Esophagus squamous epithelium (tissue), 5 donors: ENCODE data around the gene BCL2. TPM values are rescaled to one million over a fixed set of nuclear protein-coding genes. Genes with fewer than 3 reads are reported as not detected.

ENCODE experiments used
- DNase-seq: peaks from one replicate; lab custom pipeline; 2025; lab: John Stamatoyannopoulos, UW
- H3K27ac ChIP-seq, 4 donors: fragments of 200-600 bp; sonication (generic); one replicate each; pipeline ENCODE4 v1.5.1; 2016 to 2019; ENCODE audit warnings: mild to moderate bottlenecking in 1 of 4
- H3K27me3 ChIP-seq, 4 donors: fragments of 200-600 bp; sonication (generic); 1 replicate in 3 of 4; 2 replicates in 1 of 4; pipeline versions ENCODE4 v1.5.1 to v1.6.0; 2017 to 2021; ENCODE audit warnings: antibody characterized with exemption in 1 of 4
- H3K36me3 ChIP-seq, 3 donors: fragments of 200-600 bp; sonication (generic); one replicate each; pipeline ENCODE4 v1.5.1; 2016 to 2019
- H3K4me1 ChIP-seq, 3 donors: fragments of 200-600 bp; sonication (generic); one replicate each; pipeline ENCODE4 v1.5.1; 2017 to 2019
- H3K4me3 ChIP-seq, 4 donors: fragments of 200-600 bp; sonication (generic); 1 replicate in 3 of 4; 2 replicates in 1 of 4; pipeline ENCODE4 v1.5.1; 2016 to 2019; ENCODE audit warnings: mild to moderate bottlenecking in 2 of 4, moderate library complexity in 1 of 4
- H3K9me3 ChIP-seq, 3 donors: fragments of 200-600 bp; sonication (generic); one replicate each; pipeline ENCODE4 v1.5.1; 2016 to 2019
- CTCF ChIP-seq, 6 experiments: fragments of 450-650 bp in 4 of 6; fragments of 200-600 bp in 2 of 6; sonication (generic) in 2 of 6; IDR thresholded peaks; one replicate each; pipeline ENCODE4 v1.5.1; 2016 to 2019; ENCODE audit warnings: antibody characterized with exemption in 6 of 6, mild to moderate bottlenecking in 4 of 6, moderate library complexity in 4 of 6
- POLR2A ChIP-seq, 4 donors: fragments of 450-650 bp; IDR thresholded peaks; one replicate each; pipeline ENCODE4 v1.6.1; 2017; ENCODE audit warnings: antibody characterized with exemption in 4 of 4, mild to moderate bottlenecking in 4 of 4, moderate library complexity in 3 of 4
- WGBS, 2 donors: methylation state at CpG; one replicate each; pipeline ENCODE4 v1.1.5; 2018; 5-methylcytosine and 5-hydroxymethylcytosine counted together
- intact Hi-C: fragments of 100-400 bp; cut with DNase I; formaldehyde crosslinking; loops from one replicate; pipeline ENCODE4 v1.15.0; 2022
- total RNA-seq, 4 donors: library from RNA; depleted of rRNA; stranded (reverse); fragments of >200 nt; gene quantifications; one replicate each; pipeline ENCODE4 v1.1.0, GENCODE V29; 2016
- donor health status: DM: yes; HTN: yes; CAD: no.

Gene BCL2
- total RNA-seq, 4 donors from 2014 or later = 3.1 to 17.4 (median 4.2) TPM

- H3K4me3 ChIP-seq = peak overlapping the region in 2 of 4 donors; percentile 6 to 41
- H3K9me3 ChIP-seq = no peaks in the 10 kb centered on the region
- H3K36me3 ChIP-seq = no peaks in the 10 kb centered on the region
- no peak for DNase-seq
- intact Hi-C loops = no loop called here
- 58 to 76% methylated on average over 2 of the region's 2 CpGs for WGBS, 2 donors
- H3K27me3 ChIP-seq = no peaks in the 10 kb centered on the region
- peak overlapping the region; percentile 15 to 79 (median 70) for H3K27ac ChIP-seq
- H3K4me1 ChIP-seq = peaks cover 3 to 44% (median 5%) of the 10 kb centered on the region in 3 donors
- TF ChIP-seq POLR2A (IDR thresholded peaks at IDR 0.05) (no peak), CTCF (IDR thresholded peaks at IDR 0.05) (no peak)
Measured at GRCh38 chr18:63263444-63263843, 56.1 kb downstream of the BCL2 start.

GRCh38 chr18:63262369-63263335, 56.9 kb downstream of the BCL2 start:
- H3K27ac ChIP-seq = peak overlapping the region; percentile 15 to 79 (median 70)

GRCh38 chr18:63261029-63261428, 58.5 kb downstream of the BCL2 start:
- Histone ChIP-seq H3K36me3 (no peaks in the 10 kb centered on the region), H3K27me3 (no peaks in the 10 kb centered on the region), H3K9me3 (no peaks in the 10 kb centered on the region), H3K4me1 (peaks cover 3 to 42% (median 5%) of the 10 kb centered on the region in 3 donors), H3K27ac (peak overlapping the region in 2 of 4 donors; percentile 63 to 78), H3K4me3 (no peak overlapping the region)
- intact Hi-C loops = no loop called here
- no peak for DNase-seq
- no peak for TF ChIP-seq POLR2A (IDR thresholded peaks at IDR 0.05)
- no peak for TF ChIP-seq CTCF (IDR thresholded peaks at IDR 0.05)
- WGBS, 2 donors = 94 to 100% methylated on average over 2 to 3 of the region's 3 CpGs

More at GRCh38 chr18:63262369-63263335, 56.9 kb downstream of the BCL2 start:
- no peak for DNase-seq
- no peaks in the 10 kb centered on the region for H3K27me3 ChIP-seq
- 58 to 74% methylated on average over 11 to 12 of the region's 12 CpGs for WGBS, 2 donors
- no peaks in the 10 kb centered on the region for H3K9me3 ChIP-seq
- H3K4me1 ChIP-seq = peaks cover 3 to 41% (median 5%) of the 10 kb centered on the region in 3 donors
- TF ChIP-seq POLR2A (IDR thresholded peaks at IDR 0.05) = no peak
- TF ChIP-seq CTCF (IDR thresholded peaks at IDR 0.05) = peak in 1 of 6 experiments; percentile 9
- no peaks in the 10 kb centered on the region for H3K36me3 ChIP-seq
- intact Hi-C loops = no loop called here
- H3K4me3 ChIP-seq = peak overlapping the region in 2 of 4 donors; percentile 6 to 41

- H3K36me3 ChIP-seq = no peaks in the 10 kb centered on the region
- H3K27ac ChIP-seq = peak overlapping the region in 2 of 4 donors; percentile 63 to 78
- TF ChIP-seq POLR2A (IDR thresholded peaks at IDR 0.05) = no peak
- no peak for TF ChIP-seq CTCF (IDR thresholded peaks at IDR 0.05)
- H3K4me3 ChIP-seq = no peak overlapping the region
- H3K27me3 ChIP-seq = no peaks in the 10 kb centered on the region
- intact Hi-C loops = no loop called here
- H3K9me3 ChIP-seq = no peaks in the 10 kb centered on the region
- 69 to 73% methylated on average over 6 of the region's 7 CpGs for WGBS, 2 donors
- DNase-seq = no peak
- H3K4me1 ChIP-seq = peaks cover 3 to 42% (median 5%) of the 10 kb centered on the region in 3 donors
Measured at GRCh38 chr18:63260380-63260754, 59.2 kb downstream of the BCL2 start.
